HEK293 (cell line): ENCODE results near the gene TCF21.
A peak's percentile ranks its signal among the peaks of the same experiment; 100 is the strongest.

ENCODE experiments used
- CTCF ChIA-PET: fragments of 350-600 bp; formaldehyde crosslinking; extraction: SDS; loops from one replicate; lab custom pipeline; 2021; ENCODE audit warnings: antibody characterized with exemption; lab: Yijun Ruan, JAX
- POLR2A ChIA-PET: fragments of 300-600 bp; formaldehyde crosslinking; extraction: SDS; loops from one replicate; lab custom pipeline; 2020; ENCODE audit warnings: antibody characterized with exemption, inconsistent platforms; lab: Yijun Ruan, JAX
- H3K27ac ChIP-seq: fragments of 200-500 bp; sonication (Bioruptor generic); 2 replicates; pipeline ENCODE4 v1.5.1; 2014; ENCODE audit warnings: low read depth, low read length, control low read depth, inconsistent platforms; ENCODE audit errors: extremely low read depth
- H3K36me3 ChIP-seq, 2 experiments: fragments of 200-500 bp in 1 of 2; sonication (Bioruptor generic) in 1 of 2; 1 replicate in 1 of 2; 2 replicates in 1 of 2; pipeline ENCODE4 v1.5.1; 2014 to 2017; ENCODE audit warnings: inconsistent platforms in 2 of 2, low read length in 2 of 2; ENCODE audit not compliant: control insufficient read depth in 2 of 2, insufficient read depth in 1 of 2
- H3K4me1 ChIP-seq: fragments of 200-500 bp; sonication (Bioruptor generic); 2 replicates; pipeline ENCODE4 v1.5.1; 2014; ENCODE audit warnings: mild to moderate bottlenecking, low read length, inconsistent platforms; ENCODE audit not compliant: control insufficient read depth, insufficient read depth
- H3K4me3 ChIP-seq: 2 replicates; pipeline ENCODE4 v1.5.1; 2011; ENCODE audit warnings: low read depth, mild to moderate bottlenecking, control low read depth, low read length, moderate library complexity
- H3K9me3 ChIP-seq: fragments of 200-500 bp; sonication (Bioruptor generic); 2 replicates; pipeline ENCODE4 v1.5.1; 2014; ENCODE audit warnings: low read depth, low read length, inconsistent platforms; ENCODE audit not compliant: control insufficient read depth, insufficient read depth
- FEZF1 ChIP-seq: fragments of 450-650 bp; formaldehyde crosslinking; IDR thresholded peaks from 2 replicates; pipeline ENCODE4 v1.5.1; 2016; ENCODE audit warnings: missing biosample characterization, missing genetic modification characterization
- GLIS1 ChIP-seq: fragments of 450-650 bp; formaldehyde crosslinking; IDR thresholded peaks from 2 replicates; pipeline ENCODE4 v1.5.1; 2016; ENCODE audit warnings: missing biosample characterization, missing genetic modification characterization
- OSR2 ChIP-seq: fragments of 450-650 bp; formaldehyde crosslinking; IDR thresholded peaks from 2 replicates; pipeline ENCODE4 v1.5.1; 2016; ENCODE audit warnings: missing biosample characterization, missing genetic modification characterization
- ZNF112 ChIP-seq: fragments of 450-650 bp; formaldehyde crosslinking; IDR thresholded peaks from 2 replicates; pipeline ENCODE4 v1.5.0; 2017; ENCODE audit warnings: missing biosample characterization, missing genetic modification characterization
- ZNF132 ChIP-seq: fragments of 450-650 bp; formaldehyde crosslinking; IDR thresholded peaks from 2 replicates; pipeline ENCODE4 v1.5.1; 2017; ENCODE audit warnings: missing biosample characterization, missing genetic modification characterization, borderline replicate concordance
- ZNF221 ChIP-seq: fragments of 450-650 bp; formaldehyde crosslinking; IDR thresholded peaks from 2 replicates; pipeline ENCODE4 v1.5.1; 2017; ENCODE audit warnings: missing biosample characterization, missing genetic modification characterization, borderline replicate concordance
- ZNF223 ChIP-seq: fragments of 450-650 bp; formaldehyde crosslinking; IDR thresholded peaks from 2 replicates; pipeline ENCODE4 v1.5.1; 2016; ENCODE audit warnings: missing biosample characterization, missing genetic modification characterization
- ZNF248 ChIP-seq: fragments of 450-650 bp; formaldehyde crosslinking; IDR thresholded peaks from 2 replicates; pipeline ENCODE4 v1.5.1; 2017; ENCODE audit warnings: missing biosample characterization, missing genetic modification characterization
- ZNF311 ChIP-seq: fragments of 450-650 bp; formaldehyde crosslinking; IDR thresholded peaks from 2 replicates; pipeline ENCODE4 v1.5.1; 2017; ENCODE audit warnings: missing biosample characterization, missing genetic modification characterization, borderline replicate concordance
- ZNF37A ChIP-seq: fragments of 450-650 bp; IDR thresholded peaks from 2 replicates; pipeline ENCODE4 v1.5.1; 2018; ENCODE audit warnings: missing biosample characterization, missing genetic modification characterization
- ZNF404 ChIP-seq: fragments of 450-650 bp; formaldehyde crosslinking; IDR thresholded peaks from 2 replicates; pipeline ENCODE4 v1.5.1; 2017; ENCODE audit warnings: missing biosample characterization, missing genetic modification characterization
- ZNF426 ChIP-seq: fragments of 450-650 bp; formaldehyde crosslinking; IDR thresholded peaks from 2 replicates; pipeline ENCODE4 v1.5.1; 2017; ENCODE audit warnings: missing biosample characterization, missing genetic modification characterization, mild to moderate bottlenecking, inconsistent platforms, moderate library complexity
- ZNF521 ChIP-seq: fragments of 450-650 bp; formaldehyde crosslinking; IDR thresholded peaks from 2 replicates; pipeline ENCODE4 v1.5.1; 2017; ENCODE audit warnings: missing biosample characterization, mild to moderate bottlenecking, missing genetic modification characterization
- ZNF561 ChIP-seq: fragments of 450-650 bp; IDR thresholded peaks from 2 replicates; pipeline ENCODE4 v1.5.1; 2018; ENCODE audit warnings: missing biosample characterization, missing genetic modification characterization, borderline replicate concordance
- ZNF596 ChIP-seq: fragments of 450-650 bp; IDR thresholded peaks from 2 replicates; pipeline ENCODE4 v1.5.0; 2018; ENCODE audit warnings: missing biosample characterization, mild to moderate bottlenecking, missing genetic modification characterization, moderate library complexity
- ZNF664 ChIP-seq: fragments of 450-650 bp; formaldehyde crosslinking; IDR thresholded peaks from 2 replicates; pipeline ENCODE4 v1.5.1; 2016; ENCODE audit warnings: missing biosample characterization, missing genetic modification characterization
- ZNF792 ChIP-seq: fragments of 450-650 bp; formaldehyde crosslinking; IDR thresholded peaks from 2 replicates; pipeline ENCODE4 v1.5.1; 2016; ENCODE audit warnings: missing biosample characterization, missing genetic modification characterization
- TF ChIP-seq, protein P1 (sequence below): fragments of 450-650 bp; formaldehyde crosslinking; IDR thresholded peaks from 2 replicates; pipeline ENCODE4 v1.5.1; 2016; ENCODE audit warnings: missing biosample characterization, missing genetic modification characterization, low read depth
- TF ChIP-seq, protein P2 (sequence below): fragments of 450-650 bp; formaldehyde crosslinking; IDR thresholded peaks from 2 replicates; pipeline ENCODE4 v1.5.1; 2016; ENCODE audit warnings: missing biosample characterization, missing genetic modification characterization
- TF ChIP-seq, protein P3 (sequence below): fragments of 450-650 bp; formaldehyde crosslinking; IDR thresholded peaks from 2 replicates; pipeline ENCODE4 v1.5.1; 2016; ENCODE audit warnings: missing biosample characterization, missing genetic modification characterization
- TF ChIP-seq, protein P4 (sequence below): fragments of 450-650 bp; formaldehyde crosslinking; IDR thresholded peaks from 2 replicates; pipeline ENCODE4 v1.5.1; 2016; ENCODE audit warnings: missing biosample characterization, missing genetic modification characterization
- TF ChIP-seq, protein P5 (sequence below): fragments of 450-650 bp; formaldehyde crosslinking; IDR thresholded peaks from 2 replicates; pipeline ENCODE4 v1.5.1; 2016; ENCODE audit warnings: missing biosample characterization, missing genetic modification characterization, low read depth

Gene TCF21

DNA sequence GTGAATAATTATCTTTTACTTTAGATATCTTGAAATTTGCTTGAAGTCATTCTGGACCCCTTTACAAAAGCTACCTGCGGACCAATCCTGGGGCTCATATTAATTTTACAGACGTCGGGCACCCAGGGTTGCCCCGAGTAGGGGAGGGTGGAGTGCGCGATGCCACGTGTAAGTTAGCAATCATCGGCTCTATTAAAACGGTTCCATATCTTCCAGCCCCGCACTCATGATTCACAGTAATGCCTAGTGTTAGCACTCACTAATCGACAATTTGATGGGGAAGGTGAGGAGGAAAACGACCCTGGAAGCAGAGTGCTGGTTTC lies 34.9 kb upstream of the TCF21 start:
- CTCF ChIA-PET, result interaction anchor here (0.7 to 5.2 kb wide), 4 partner anchors 29 to 285 kb away, joined by 3 to 26 read pairs (median 8); no protein-coding TSS in a partner anchor
- Histone ChIP-seq H3K4me1 (no peaks in the 10 kb centered on the region), H3K4me3 (no peak overlapping the region), H3K9me3 (no peaks in the 10 kb centered on the region), H3K36me3 (no peaks in the 10 kb centered on the region), H3K27ac (no peak overlapping the region)
- POLR2A ChIA-PET, result interaction anchor here (1.2 kb wide), 1 partner anchor 16 kb away, joined by 3 read pairs; no protein-coding TSS in a partner anchor
- TF ChIP-seq ZNF311 (tag by site-specific recombination), result no peak
- TF ChIP-seq ZNF664 (tag by site-specific recombination), result no peak

DNA sequence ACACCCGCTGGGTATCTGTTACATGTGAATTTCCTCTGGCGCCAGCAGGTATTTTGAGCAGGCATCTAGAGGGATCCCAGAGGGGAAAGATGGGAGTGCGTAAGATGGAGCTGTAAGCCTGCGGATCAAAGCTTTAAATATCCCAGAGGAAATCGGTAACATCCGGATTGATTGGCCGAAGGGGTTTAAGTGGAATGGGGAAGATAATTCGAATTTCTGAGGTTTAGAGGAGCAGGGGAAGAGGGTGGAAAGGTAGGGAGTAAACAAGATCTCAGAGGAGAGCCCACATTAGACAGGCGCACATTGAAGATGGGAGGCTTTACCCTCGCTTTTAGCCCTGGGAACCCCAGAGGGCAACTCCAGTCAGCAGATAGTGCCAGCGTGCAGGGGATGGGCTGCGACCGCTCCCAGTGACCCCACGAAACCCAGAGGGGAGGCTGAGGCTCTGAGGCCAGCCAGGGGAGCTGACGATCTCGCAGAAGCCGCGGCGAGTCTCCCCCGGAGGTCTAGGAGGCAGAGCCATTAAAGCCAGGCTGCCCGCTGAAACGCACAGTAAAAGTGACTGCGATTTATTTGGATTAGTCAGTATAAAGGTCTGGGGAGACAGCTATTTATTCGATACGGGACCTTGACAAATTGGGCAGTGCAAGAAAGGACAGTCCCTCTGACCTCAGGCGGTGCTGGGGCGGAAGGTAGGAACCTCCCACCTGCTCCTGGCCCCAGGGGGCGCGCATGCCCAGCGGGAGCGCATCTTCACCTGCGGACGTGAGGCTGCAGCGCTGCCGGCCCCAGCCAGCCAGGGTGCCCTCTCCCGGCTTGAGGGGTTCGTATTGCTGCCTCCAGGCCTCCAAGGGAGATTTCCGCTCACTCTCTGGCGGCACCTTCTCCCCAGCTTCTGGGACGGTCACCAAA lies 34.3 kb upstream of the TCF21 start:
- ChIA-PET POLR2A (interaction anchor here (1.2 kb wide), 1 partner anchor 17 kb away, joined by 3 read pairs; no protein-coding TSS in a partner anchor), CTCF (interaction anchor here (0.7 to 5.2 kb wide), 11 partner anchors 8 to 285 kb away, joined by 3 to 26 read pairs (median 4); no protein-coding TSS in a partner anchor)
- peak overlapping the region; percentile 47 for H3K4me3 ChIP-seq
- no peaks in the 10 kb centered on the region for H3K4me1 ChIP-seq
- no peaks in the 10 kb centered on the region for H3K36me3 ChIP-seq
- H3K27ac ChIP-seq, result no peak overlapping the region
- H3K9me3 ChIP-seq, result no peaks in the 10 kb centered on the region
- TF ChIP-seq ZNF426 (tag by site-specific recombination) (no peak), ZNF223 (tag by site-specific recombination) (no peak), ZNF112 (no peak), FEZF1 (no peak), ZNF132 (tag by site-specific recombination) (no peak), ZNF37A (tag by site-specific recombination) (no peak), ZNF792 (no peak), GLIS1 (tag by site-specific recombination) (peak; percentile 75), ZNF521 (tag by site-specific recombination) (no peak), ZNF596 (tag by site-specific recombination) (no peak), ZNF221 (tag by site-specific recombination) (no peak), ZNF561 (tag by site-specific recombination) (0 out of 2 replicates have a peak, but pooled peaks have one; percentile 21), OSR2 (tag by site-specific recombination) (no peak), ZNF248 (tag by site-specific recombination) (no peak), ZNF404 (tag by site-specific recombination) (no peak)
- TF ChIP-seq, protein P1, sequence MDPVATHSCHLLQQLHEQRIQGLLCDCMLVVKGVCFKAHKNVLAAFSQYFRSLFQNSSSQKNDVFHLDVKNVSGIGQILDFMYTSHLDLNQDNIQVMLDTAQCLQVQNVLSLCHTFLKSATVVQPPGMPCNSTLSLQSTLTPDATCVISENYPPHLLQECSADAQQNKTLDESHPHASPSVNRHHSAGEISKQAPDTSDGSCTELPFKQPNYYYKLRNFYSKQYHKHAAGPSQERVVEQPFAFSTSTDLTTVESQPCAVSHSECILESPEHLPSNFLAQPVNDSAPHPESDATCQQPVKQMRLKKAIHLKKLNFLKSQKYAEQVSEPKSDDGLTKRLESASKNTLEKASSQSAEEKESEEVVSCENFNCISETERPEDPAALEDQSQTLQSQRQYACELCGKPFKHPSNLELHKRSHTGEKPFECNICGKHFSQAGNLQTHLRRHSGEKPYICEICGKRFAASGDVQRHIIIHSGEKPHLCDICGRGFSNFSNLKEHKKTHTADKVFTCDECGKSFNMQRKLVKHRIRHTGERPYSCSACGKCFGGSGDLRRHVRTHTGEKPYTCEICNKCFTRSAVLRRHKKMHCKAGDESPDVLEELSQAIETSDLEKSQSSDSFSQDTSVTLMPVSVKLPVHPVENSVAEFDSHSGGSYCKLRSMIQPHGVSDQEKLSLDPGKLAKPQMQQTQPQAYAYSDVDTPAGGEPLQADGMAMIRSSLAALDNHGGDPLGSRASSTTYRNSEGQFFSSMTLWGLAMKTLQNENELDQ (tag by site-specific recombination), result no peak
- TF ChIP-seq, protein P2, sequence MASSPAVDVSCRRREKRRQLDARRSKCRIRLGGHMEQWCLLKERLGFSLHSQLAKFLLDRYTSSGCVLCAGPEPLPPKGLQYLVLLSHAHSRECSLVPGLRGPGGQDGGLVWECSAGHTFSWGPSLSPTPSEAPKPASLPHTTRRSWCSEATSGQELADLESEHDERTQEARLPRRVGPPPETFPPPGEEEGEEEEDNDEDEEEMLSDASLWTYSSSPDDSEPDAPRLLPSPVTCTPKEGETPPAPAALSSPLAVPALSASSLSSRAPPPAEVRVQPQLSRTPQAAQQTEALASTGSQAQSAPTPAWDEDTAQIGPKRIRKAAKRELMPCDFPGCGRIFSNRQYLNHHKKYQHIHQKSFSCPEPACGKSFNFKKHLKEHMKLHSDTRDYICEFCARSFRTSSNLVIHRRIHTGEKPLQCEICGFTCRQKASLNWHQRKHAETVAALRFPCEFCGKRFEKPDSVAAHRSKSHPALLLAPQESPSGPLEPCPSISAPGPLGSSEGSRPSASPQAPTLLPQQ (tag by site-specific recombination), result no peak
- TF ChIP-seq, protein P3, sequence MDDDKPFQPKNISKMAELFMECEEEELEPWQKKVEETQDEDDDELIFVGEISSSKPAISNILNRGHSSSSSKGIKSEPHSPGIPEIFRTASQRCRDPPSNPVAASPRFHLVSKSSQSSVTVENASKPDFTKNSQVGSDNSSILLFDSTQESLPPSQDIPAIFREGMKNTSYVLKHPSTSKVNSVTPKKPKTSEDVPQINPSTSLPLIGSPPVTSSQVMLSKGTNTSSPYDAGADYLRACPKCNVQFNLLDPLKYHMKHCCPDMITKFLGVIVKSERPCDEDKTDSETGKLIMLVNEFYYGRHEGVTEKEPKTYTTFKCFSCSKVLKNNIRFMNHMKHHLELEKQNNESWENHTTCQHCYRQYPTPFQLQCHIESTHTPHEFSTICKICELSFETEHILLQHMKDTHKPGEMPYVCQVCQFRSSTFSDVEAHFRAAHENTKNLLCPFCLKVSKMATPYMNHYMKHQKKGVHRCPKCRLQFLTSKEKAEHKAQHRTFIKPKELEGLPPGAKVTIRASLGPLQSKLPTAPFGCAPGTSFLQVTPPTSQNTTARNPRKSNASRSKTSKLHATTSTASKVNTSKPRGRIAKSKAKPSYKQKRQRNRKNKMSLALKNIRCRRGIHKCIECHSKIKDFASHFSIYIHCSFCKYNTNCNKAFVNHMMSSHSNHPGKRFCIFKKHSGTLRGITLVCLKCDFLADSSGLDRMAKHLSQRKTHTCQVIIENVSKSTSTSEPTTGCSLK, result no peak
- TF ChIP-seq, protein P4, sequence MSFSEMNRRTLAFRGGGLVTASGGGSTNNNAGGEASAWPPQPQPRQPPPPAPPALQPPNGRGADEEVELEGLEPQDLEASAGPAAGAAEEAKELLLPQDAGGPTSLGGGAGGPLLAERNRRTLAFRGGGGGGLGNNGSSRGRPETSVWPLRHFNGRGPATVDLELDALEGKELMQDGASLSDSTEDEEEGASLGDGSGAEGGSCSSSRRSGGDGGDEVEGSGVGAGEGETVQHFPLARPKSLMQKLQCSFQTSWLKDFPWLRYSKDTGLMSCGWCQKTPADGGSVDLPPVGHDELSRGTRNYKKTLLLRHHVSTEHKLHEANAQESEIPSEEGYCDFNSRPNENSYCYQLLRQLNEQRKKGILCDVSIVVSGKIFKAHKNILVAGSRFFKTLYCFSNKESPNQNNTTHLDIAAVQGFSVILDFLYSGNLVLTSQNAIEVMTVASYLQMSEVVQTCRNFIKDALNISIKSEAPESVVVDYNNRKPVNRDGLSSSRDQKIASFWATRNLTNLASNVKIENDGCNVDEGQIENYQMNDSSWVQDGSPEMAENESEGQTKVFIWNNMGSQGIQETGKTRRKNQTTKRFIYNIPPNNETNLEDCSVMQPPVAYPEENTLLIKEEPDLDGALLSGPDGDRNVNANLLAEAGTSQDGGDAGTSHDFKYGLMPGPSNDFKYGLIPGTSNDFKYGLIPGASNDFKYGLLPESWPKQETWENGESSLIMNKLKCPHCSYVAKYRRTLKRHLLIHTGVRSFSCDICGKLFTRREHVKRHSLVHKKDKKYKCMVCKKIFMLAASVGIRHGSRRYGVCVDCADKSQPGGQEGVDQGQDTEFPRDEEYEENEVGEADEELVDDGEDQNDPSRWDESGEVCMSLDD (tag by site-specific recombination), result 0 out of 2 replicates have a peak, but pooled peaks have one; percentile 33
- TF ChIP-seq, protein P5, sequence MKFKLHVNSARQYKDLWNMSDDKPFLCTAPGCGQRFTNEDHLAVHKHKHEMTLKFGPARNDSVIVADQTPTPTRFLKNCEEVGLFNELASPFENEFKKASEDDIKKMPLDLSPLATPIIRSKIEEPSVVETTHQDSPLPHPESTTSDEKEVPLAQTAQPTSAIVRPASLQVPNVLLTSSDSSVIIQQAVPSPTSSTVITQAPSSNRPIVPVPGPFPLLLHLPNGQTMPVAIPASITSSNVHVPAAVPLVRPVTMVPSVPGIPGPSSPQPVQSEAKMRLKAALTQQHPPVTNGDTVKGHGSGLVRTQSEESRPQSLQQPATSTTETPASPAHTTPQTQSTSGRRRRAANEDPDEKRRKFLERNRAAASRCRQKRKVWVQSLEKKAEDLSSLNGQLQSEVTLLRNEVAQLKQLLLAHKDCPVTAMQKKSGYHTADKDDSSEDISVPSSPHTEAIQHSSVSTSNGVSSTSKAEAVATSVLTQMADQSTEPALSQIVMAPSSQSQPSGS (tag by site-specific recombination), result no peak
